ENCODE results near the gene B4GALNT1. TPM values are rescaled to one million over a fixed set of nuclear protein-coding genes. Genes with fewer than 3 reads are reported as not detected.
A peak's percentile ranks its signal among the peaks of the same experiment; 100 is the strongest.

The B4GALNT1 gene
- total RNA-seq, 4 donors from 2014 or later, result 0.38 to 0.48 (median 0.42) TPM; not detected in 1

DNA sequence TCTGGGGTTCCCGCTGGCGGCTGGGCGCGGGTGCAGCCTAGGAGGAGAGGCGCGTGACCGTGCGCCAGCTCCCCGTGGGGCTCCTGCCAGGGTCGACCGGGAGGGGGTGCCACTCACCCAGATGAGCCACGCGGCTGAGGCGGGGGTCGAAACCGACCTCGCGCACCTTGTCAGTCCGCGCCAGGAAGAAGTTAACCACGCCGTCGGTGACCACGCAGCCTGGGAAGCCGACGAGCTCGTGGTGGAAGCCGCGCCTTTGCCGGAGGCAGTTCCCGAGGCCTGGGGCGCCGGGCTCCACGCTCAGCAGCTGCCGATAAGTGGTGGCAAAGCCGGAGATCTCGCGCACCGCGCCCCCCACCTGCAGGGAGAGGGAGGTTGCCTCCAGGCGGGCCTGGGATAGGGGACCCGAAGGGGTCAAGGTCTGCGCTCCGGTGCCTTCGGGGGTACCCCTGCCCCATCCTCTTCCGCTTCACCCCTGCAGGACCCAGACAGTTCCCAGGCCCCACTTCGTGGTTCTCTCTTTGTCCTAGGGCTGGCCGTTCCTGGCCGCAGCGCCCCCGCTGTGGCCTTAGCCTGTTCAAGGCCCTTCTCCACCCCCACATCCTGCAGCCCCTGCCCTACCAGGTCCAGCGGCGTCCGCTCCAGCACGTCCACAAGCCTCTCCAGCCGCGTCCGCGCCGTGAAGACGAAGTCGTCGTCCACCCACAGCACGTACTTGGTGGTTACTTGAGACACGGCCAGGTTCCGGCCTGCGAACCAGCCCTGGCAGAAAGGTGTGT, 5.3 kb downstream of the B4GALNT1 start:
- H3K27ac ChIP-seq, result no peak overlapping the region
- H3K9me3 ChIP-seq, result no peaks in the 10 kb centered on the region
- peak; percentile 60 to 81 for DNase-seq (ENCODE audit: low spot score in 2 of 2)
- peaks cover 20% of the 10 kb centered on the region for H3K4me1 ChIP-seq
- H3K4me3 ChIP-seq, result peak overlapping the region; percentile 27
- H3K36me3 ChIP-seq, result no peaks in the 10 kb centered on the region
- 35% methylated on average over 14 of the region's 67 CpGs for WGBS
- H3K27me3 ChIP-seq, result peaks cover 91% of the 10 kb centered on the region
- TF ChIP-seq EP300 (IDR thresholded peaks at IDR 0.05) (no peak), POLR2A (IDR thresholded peaks at IDR 0.05) (no peak), POLR2AphosphoS5 (IDR thresholded peaks at IDR 0.05) (no peak)
- TF ChIP-seq, protein P1, sequence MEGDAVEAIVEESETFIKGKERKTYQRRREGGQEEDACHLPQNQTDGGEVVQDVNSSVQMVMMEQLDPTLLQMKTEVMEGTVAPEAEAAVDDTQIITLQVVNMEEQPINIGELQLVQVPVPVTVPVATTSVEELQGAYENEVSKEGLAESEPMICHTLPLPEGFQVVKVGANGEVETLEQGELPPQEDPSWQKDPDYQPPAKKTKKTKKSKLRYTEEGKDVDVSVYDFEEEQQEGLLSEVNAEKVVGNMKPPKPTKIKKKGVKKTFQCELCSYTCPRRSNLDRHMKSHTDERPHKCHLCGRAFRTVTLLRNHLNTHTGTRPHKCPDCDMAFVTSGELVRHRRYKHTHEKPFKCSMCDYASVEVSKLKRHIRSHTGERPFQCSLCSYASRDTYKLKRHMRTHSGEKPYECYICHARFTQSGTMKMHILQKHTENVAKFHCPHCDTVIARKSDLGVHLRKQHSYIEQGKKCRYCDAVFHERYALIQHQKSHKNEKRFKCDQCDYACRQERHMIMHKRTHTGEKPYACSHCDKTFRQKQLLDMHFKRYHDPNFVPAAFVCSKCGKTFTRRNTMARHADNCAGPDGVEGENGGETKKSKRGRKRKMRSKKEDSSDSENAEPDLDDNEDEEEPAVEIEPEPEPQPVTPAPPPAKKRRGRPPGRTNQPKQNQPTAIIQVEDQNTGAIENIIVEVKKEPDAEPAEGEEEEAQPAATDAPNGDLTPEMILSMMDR (IDR thresholded peaks at IDR 0.05), result no peak

DNA sequence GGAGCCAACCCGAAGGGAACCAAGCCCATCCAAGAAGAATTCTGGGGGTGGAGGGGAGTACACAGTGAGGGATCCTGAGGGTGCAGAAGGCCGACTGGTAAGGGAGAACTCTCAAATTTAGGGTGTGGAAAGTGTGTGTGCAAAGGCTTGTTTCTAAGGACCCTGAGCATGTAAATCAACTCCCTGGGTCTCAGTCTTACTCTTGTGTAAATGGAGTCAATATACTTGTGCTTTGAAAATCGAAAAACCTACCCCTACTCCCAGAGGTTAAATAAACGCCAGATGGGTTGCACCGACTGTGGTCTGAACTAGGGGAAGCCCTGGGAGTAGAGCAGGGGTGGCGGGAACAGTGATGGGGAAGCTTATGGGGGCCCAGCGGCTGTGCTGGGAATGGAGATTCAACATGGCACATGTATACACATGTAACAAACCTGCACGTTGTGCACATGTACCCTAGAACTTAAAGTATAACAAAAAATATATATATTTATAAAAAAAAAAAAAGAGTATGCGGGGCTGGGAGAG, 6.0 kb downstream of the B4GALNT1 start:
- Histone ChIP-seq H3K27me3 (peaks cover 91% of the 10 kb centered on the region), H3K4me3 (no peak overlapping the region), H3K9me3 (no peaks in the 10 kb centered on the region), H3K36me3 (no peaks in the 10 kb centered on the region), H3K4me1 (peaks cover 13% of the 10 kb centered on the region), H3K27ac (no peak overlapping the region)
- TF ChIP-seq, protein P1 (IDR thresholded peaks at IDR 0.05), result no peak
- TF ChIP-seq POLR2A (IDR thresholded peaks at IDR 0.05), result no peak
- DNase-seq (ENCODE audit: low spot score in 2 of 2), result peak in 1 of 2 donors; percentile 37
- 32% methylated on average over 9 of the region's 9 CpGs for WGBS

DNA sequence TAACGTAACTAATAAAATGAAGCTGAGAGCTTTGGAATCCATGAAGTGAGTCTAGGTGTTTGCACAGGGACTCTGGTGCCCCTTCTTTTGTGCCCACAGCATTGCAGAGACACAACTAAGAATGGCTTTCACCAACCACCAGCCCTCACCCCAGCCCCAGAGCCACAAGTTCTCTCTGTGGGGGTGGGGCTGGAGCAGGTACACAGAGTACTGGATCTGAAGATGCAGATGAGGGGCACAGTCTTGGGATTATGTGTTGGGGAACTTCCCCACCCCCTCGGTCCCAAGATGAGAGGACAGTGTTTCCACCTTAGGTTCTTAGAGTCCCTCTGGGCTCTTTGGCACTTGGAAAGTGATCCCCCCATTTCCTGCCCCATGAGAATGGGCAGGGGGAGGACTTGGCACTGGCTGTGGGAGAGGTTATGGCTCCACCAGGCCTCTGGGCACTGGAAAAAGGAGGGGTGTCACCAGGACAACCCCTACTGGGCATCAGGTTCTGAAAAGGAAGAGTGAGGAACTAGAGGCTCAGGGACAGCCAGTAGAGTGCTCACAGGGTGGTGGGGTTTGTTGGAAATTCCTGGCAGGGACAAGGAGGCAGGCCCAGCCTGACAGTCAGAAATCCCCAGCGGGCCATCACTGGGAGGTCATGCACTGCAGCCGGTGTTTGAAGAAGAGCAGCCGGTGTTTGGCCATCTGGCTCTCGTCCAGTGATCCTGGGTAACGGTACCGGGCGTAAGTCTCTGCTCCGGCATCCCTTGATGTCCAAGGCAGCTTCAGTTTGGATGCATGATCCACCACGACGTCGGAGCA, 6.7 kb downstream of the B4GALNT1 start:
- TF ChIP-seq, protein P1 (IDR thresholded peaks at IDR 0.05), result no peak
- TF ChIP-seq POLR2AphosphoS5 (IDR thresholded peaks at IDR 0.05), result no peak
- no peak for TF ChIP-seq POLR2A (IDR thresholded peaks at IDR 0.05)
- no peak for TF ChIP-seq EP300 (IDR thresholded peaks at IDR 0.05)
- peak in 1 of 2 donors; percentile 60 for DNase-seq (ENCODE audit: low spot score in 2 of 2)

DNA sequence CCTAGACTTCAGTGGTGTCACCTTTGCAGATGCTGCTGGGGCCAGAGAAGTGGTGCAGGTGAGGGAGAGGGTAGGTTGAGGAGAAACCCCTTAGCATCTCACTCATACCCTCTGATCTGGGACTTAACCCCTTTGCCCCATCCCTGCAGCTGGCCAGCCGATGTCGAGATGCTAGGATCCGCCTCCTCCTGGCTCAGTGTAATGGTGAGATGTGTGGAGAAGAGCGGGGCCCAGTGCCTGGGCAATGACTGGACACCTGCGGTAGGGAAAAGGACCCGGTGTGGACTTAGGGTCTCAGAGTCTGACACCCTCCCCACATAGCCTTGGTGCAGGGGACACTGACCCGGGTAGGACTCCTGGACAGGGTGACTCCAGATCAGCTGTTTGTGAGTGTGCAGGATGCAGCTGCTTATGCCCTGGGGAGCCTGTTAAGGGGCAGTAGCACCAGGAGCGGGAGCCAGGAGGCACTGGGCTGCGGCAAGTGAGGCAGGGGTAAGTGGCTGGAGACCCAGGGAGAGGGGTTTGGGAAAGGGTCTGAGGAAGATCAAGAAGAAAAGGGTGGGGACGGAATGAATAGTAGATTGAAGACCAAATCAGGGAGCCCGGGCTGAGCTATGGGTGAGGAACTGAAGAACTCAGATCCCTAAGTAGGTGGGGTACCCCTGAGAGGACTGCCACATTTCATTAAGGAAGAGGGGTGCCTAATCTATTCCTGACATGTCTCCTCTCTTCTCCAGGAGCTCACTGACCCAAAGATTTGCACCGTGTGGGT, 7.6 kb downstream of the B4GALNT1 start:
- Histone ChIP-seq H3K4me1 (peaks cover 25% of the 10 kb centered on the region), H3K9me3 (no peaks in the 10 kb centered on the region), H3K36me3 (no peaks in the 10 kb centered on the region), H3K27me3 (peaks cover 93% of the 10 kb centered on the region), H3K4me3 (no peak overlapping the region), H3K27ac (no peak overlapping the region)
- peak in 1 of 2 donors; percentile 55 for DNase-seq (ENCODE audit: low spot score in 2 of 2)
- WGBS, result 75% methylated on average over 11 of the region's 12 CpGs
- TF ChIP-seq, protein P1 (IDR thresholded peaks at IDR 0.05), result no peak
- TF ChIP-seq EP300 (IDR thresholded peaks at IDR 0.05) (no peak), POLR2A (IDR thresholded peaks at IDR 0.05) (no peak), POLR2AphosphoS5 (IDR thresholded peaks at IDR 0.05) (no peak)

More for the DNA sequence above, 6.7 kb downstream of the B4GALNT1 start:
- peaks cover 16% of the 10 kb centered on the region for H3K4me1 ChIP-seq
- H3K4me3 ChIP-seq, result no peak overlapping the region
- no peak overlapping the region for H3K27ac ChIP-seq
- WGBS, result 41% methylated on average over 13 of the region's 13 CpGs
- peaks cover 91% of the 10 kb centered on the region for H3K27me3 ChIP-seq
- H3K36me3 ChIP-seq, result no peaks in the 10 kb centered on the region
- H3K9me3 ChIP-seq, result no peaks in the 10 kb centered on the region
